ENCODE measurements around the gene MCRIP2. TPM values are rescaled to one million over a fixed set of nuclear protein-coding genes. Genes with fewer than 3 reads are reported as not detected.

The MCRIP2 gene
- total RNA-seq, 2 donors from 2014 or later: 22.8 to 34.2 TPM

DNA sequence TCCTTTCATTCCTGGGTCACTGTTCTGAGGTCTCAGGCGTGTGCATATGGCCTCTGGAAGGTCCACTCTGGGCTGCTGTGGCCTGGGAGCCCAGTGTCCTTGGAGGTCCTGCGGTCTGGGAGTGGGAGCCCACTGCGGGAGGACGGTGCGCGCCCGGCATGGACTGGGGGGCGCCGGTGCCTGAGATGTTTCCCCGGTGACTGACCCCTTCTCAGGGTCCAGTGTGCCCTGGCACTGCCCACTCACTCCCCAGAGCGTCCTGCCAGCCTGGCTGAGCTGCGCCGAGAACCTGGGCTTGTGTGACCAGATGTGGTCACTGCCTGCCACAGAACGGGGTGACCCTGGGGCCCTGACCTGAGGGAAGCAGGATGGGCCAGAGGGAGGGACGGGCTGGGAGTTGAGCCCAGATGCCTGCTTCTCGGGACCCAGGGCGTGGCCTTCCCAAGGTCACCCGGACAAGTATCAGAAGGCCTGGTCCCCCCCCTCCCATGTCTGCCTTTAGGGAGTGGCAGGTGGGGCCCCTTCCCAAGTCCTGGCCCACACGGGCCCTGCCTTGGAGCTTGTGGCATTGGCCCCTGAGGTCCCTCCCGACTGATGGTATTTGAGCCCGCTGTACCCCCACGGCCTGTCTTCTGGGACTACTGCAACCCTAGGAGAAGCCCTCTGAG lies 32.7 kb downstream of the MCRIP2 start:
- WGBS, 2 experiments (ENCODE audit: insufficient coverage in 1 of 2, insufficient read length in 1 of 2): 90 to 91% methylated on average over 13 to 22 of the region's 22 CpGs
- Histone ChIP-seq H3K4me3 (ENCODE audit: low read length) (no peak overlapping the region), H3K36me3 (ENCODE audit: control insufficient read depth, insufficient read depth, low read length) (peaks cover 38% of the 10 kb centered on the region), H3K27ac (ENCODE audit: low read depth, low read length) (no peak overlapping the region), H3K9ac (ENCODE audit: extremely low read depth, low read length, poor library complexity, severe bottlenecking) (no peak overlapping the region), H3K4me1 (ENCODE audit: control insufficient read depth, insufficient read depth, low read length) (no peaks in the 10 kb centered on the region), H3K27me3 (ENCODE audit: control insufficient read depth, insufficient read depth, low read length, poor library complexity, severe bottlenecking) (no peaks in the 10 kb centered on the region), H3K9me3 (ENCODE audit: control insufficient read depth, low read length) (no peaks in the 10 kb centered on the region)
- Mint-ChIP-seq H3K4me3 (peak overlapping the region; percentile 50), H3K36me3 (ENCODE audit: low read depth) (peaks cover 15% of the 10 kb centered on the region), H3K27me3 (ENCODE audit: insufficient read depth) (no peaks in the 10 kb centered on the region), H3K27ac (no peak overlapping the region), H3K4me1 (peaks cover 6% of the 10 kb centered on the region), H3K9me3 (no peaks in the 10 kb centered on the region)
- TF ChIP-seq, protein P1, sequence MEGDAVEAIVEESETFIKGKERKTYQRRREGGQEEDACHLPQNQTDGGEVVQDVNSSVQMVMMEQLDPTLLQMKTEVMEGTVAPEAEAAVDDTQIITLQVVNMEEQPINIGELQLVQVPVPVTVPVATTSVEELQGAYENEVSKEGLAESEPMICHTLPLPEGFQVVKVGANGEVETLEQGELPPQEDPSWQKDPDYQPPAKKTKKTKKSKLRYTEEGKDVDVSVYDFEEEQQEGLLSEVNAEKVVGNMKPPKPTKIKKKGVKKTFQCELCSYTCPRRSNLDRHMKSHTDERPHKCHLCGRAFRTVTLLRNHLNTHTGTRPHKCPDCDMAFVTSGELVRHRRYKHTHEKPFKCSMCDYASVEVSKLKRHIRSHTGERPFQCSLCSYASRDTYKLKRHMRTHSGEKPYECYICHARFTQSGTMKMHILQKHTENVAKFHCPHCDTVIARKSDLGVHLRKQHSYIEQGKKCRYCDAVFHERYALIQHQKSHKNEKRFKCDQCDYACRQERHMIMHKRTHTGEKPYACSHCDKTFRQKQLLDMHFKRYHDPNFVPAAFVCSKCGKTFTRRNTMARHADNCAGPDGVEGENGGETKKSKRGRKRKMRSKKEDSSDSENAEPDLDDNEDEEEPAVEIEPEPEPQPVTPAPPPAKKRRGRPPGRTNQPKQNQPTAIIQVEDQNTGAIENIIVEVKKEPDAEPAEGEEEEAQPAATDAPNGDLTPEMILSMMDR (conservative IDR thresholded peaks at IDR 0.05): no peak
- no peak for DNase-seq

DNA sequence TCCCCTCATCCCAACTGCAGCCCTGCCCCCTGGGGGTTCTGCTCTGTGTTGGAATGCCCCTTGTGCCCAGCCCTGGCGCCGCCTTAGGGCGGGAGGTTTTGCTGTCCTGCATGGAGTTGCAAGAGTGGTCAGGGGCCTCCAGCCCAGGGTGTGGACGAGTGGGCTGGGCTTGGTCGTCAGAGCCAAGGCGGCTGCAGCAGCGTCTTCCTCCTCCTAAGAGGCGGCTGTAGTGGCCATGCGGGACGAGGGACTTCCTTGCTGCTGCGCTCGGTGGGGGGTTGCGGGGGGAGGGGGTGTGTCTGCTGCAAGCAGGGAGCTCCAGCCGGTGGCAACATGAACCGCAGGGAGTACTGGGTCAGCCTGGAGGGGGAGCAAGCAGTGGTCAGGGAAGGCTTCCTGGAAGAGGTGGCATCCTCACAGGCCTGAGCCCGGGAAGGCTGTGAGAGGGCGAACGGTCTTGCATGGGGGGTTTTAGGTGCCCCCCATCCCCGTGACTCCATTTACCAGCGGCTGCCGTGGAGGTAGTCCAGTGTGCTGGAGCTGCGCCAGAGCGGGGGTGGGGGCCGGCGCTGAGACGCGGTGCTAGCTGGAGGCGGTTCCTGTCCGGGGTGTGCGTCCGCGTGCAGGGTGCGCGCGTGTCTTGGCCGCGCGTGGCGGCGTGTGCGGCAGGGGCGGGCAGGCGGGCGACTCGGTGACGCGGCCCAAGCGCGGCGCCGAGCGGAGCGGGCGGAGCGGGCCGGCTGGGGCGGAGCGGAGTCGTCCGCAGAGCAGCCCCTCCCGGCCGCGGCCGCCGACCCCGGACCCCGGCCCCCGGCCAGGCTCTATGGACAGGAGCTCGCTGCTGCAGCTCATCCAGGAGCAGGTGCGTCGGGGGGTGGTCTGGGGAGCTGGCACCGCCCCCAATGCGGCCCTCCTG lies 33.6 kb downstream of the MCRIP2 start, which contains the start of gene RHBDL1:
Gene RHBDL1, plus strand, starts transcription at position 704 of the 916 bp plus-strand sequence. Its CDS starts 120 bp downstream, at position 824.
- H3K27ac Mint-ChIP-seq: peak within 1 kb of the TSS; percentile 48
- H3K27ac ChIP-seq (ENCODE audit: low read depth, low read length): no peak within 1 kb of the TSS
- peaks cover 29% of the 10 kb centered on the region for H3K36me3 ChIP-seq (ENCODE audit: control insufficient read depth, insufficient read depth, low read length)
- WGBS, 2 experiments (ENCODE audit: insufficient coverage in 1 of 2, insufficient read length in 1 of 2): 13 to 16% methylated on average over 19 to 73 of the region's 73 CpGs
- peaks cover 6% of the 10 kb centered on the region for H3K4me1 Mint-ChIP-seq
- TF ChIP-seq, protein P1 (conservative IDR thresholded peaks at IDR 0.05): no peak
- H3K9me3 Mint-ChIP-seq: no peaks in the 10 kb centered on the region
- H3K9ac ChIP-seq (ENCODE audit: extremely low read depth, low read length, poor library complexity, severe bottlenecking): no peak within 1 kb of the TSS
- peak within 1 kb of the TSS; percentile 50 for H3K4me3 Mint-ChIP-seq
- H3K36me3 Mint-ChIP-seq (ENCODE audit: low read depth): peaks cover 9% of the 10 kb centered on the region
- no peaks in the 10 kb centered on the region for H3K27me3 ChIP-seq (ENCODE audit: control insufficient read depth, insufficient read depth, low read length, poor library complexity, severe bottlenecking)
- DNase-seq: peak; percentile 89
- no peaks in the 10 kb centered on the region for H3K27me3 Mint-ChIP-seq (ENCODE audit: insufficient read depth)
- no peaks in the 10 kb centered on the region for H3K4me1 ChIP-seq (ENCODE audit: control insufficient read depth, insufficient read depth, low read length)
- no peak within 1 kb of the TSS for H3K4me3 ChIP-seq (ENCODE audit: low read length)
- no peaks in the 10 kb centered on the region for H3K9me3 ChIP-seq (ENCODE audit: control insufficient read depth, low read length)

DNA sequence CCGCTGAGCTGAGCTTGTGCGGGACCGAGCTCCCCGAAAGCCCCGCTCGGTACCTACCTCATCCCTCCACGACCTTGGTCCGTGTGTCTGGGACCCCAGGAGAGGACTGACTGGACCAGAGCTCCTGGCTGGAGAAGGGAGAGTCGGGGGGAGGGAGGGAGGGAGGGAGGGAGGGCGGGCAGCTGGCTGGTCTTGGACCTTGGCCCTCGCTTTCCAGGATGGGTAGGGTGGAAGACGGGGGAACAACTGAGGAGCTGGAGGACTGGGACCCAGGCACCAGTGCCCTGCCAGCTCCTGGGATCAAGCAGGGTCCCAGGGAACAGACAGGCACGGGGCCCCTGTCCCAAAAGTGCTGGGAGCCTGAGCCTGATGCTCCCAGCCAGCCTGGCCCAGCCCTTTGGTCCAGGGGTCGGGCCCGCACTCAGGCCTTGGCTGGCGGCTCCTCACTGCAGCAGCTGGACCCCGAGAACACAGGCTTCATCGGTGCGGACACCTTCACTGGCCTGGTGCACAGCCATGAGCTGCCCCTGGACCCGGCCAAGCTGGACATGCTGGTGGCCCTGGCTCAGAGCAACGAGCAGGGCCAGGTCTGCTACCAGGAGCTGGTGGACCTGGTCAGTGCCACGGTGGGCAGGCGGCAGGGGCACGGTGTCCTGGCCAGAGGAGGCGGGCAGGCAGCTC lies 34.4 kb downstream of the MCRIP2 start:
- Histone ChIP-seq H3K9me3 (ENCODE audit: control insufficient read depth, low read length) (no peaks in the 10 kb centered on the region), H3K27ac (ENCODE audit: low read depth, low read length) (no peak overlapping the region), H3K4me1 (ENCODE audit: control insufficient read depth, insufficient read depth, low read length) (peaks cover under 1% of the 10 kb centered on the region), H3K4me3 (ENCODE audit: low read length) (no peak overlapping the region), H3K9ac (ENCODE audit: extremely low read depth, low read length, poor library complexity, severe bottlenecking) (no peak overlapping the region), H3K27me3 (ENCODE audit: control insufficient read depth, insufficient read depth, low read length, poor library complexity, severe bottlenecking) (no peaks in the 10 kb centered on the region), H3K36me3 (ENCODE audit: control insufficient read depth, insufficient read depth, low read length) (peaks cover 21% of the 10 kb centered on the region)
- Mint-ChIP-seq H3K4me1 (peaks cover 7% of the 10 kb centered on the region), H3K27ac (no peak overlapping the region), H3K4me3 (no peak overlapping the region), H3K36me3 (ENCODE audit: low read depth) (peaks cover 8% of the 10 kb centered on the region), H3K9me3 (no peaks in the 10 kb centered on the region), H3K27me3 (ENCODE audit: insufficient read depth) (no peaks in the 10 kb centered on the region)
- TF ChIP-seq, protein P1 (conservative IDR thresholded peaks at IDR 0.05): no peak
- WGBS, 2 experiments (ENCODE audit: insufficient coverage in 1 of 2, insufficient read length in 1 of 2): 78 to 93% methylated on average over 7 to 23 of the region's 25 CpGs
- no peak for DNase-seq

Data from endodermal cell (in vitro differentiated cells).